B cell (primary cell): ENCODE results near the gene KTN1.

Experiments used
- EZH2 ChIP-seq: IDR thresholded peaks from 2 replicates; pipeline ENCODE4 v1.6.1; 2012; ENCODE audit warnings: borderline replicate concordance, low read depth, mild to moderate bottlenecking, moderate library complexity, low read length; ENCODE audit not compliant: insufficient read depth, poor library complexity, severe bottlenecking
- TF ChIP-seq, protein P1 (sequence below): fragments of 200-600 bp; IDR thresholded peaks from one replicate; pipeline ENCODE4 v1.8.0; 2022; ENCODE audit warnings: antibody characterized with exemption, mild to moderate bottlenecking

DNA sequence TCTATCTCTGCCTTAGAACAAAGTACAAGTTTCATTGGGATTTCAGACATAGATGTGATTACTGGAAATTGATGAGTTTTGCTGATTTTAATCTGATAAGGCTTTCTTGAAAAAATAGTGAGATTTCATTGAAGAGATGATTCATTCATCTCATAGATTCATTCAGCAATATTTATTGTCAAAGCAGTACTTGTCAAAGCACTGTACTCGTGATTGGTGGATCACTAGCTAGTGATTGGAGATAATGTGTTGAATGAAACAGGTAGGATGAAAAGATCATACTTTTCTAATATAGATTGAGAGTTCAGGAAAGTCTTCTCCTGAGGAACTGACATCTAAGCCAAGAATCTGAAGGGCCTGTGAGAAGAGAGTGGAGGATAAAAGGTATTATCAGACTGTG, 71.0 kb downstream of the KTN1 start:
- TF ChIP-seq, protein P1, sequence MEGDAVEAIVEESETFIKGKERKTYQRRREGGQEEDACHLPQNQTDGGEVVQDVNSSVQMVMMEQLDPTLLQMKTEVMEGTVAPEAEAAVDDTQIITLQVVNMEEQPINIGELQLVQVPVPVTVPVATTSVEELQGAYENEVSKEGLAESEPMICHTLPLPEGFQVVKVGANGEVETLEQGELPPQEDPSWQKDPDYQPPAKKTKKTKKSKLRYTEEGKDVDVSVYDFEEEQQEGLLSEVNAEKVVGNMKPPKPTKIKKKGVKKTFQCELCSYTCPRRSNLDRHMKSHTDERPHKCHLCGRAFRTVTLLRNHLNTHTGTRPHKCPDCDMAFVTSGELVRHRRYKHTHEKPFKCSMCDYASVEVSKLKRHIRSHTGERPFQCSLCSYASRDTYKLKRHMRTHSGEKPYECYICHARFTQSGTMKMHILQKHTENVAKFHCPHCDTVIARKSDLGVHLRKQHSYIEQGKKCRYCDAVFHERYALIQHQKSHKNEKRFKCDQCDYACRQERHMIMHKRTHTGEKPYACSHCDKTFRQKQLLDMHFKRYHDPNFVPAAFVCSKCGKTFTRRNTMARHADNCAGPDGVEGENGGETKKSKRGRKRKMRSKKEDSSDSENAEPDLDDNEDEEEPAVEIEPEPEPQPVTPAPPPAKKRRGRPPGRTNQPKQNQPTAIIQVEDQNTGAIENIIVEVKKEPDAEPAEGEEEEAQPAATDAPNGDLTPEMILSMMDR, result no peak
- no peak for TF ChIP-seq EZH2
